Mesenchymal stem cell (in vitro differentiated cells and primary cell): ENCODE data around the gene SRPK3.
"Not testable (repeated sequence)": the region's sequence is repeated elsewhere in the genome, so short reads cannot be mapped to it uniquely, and the experiment has no call there.

Experiments
- DNase-seq: peaks from one replicate; pipeline ENCODE4 v3.0.0-alpha.2; 2013
- H2AFZ ChIP-seq: one replicate; pipeline ENCODE4 v1.6.1; 2013; ENCODE audit warnings: low read depth, mild to moderate bottlenecking, control low read depth, inconsistent platforms, low read length, moderate library complexity
- H2AK5ac ChIP-seq: 2 replicates; pipeline ENCODE4 v1.6.1; 2013; ENCODE audit warnings: low read length, moderate library complexity, mild to moderate bottlenecking, inconsistent platforms; ENCODE audit not compliant: severe bottlenecking
- H2BK120ac ChIP-seq: one replicate; pipeline ENCODE4 v1.6.1; 2013; ENCODE audit warnings: low read depth, mild to moderate bottlenecking, inconsistent platforms, low read length, moderate library complexity
- H2BK12ac ChIP-seq, 2 experiments: one replicate each; pipeline ENCODE4 v1.6.1; 2013; ENCODE audit warnings: inconsistent platforms in 2 of 2, low read length in 2 of 2, mild to moderate bottlenecking in 2 of 2, moderate library complexity in 2 of 2, control low read depth in 1 of 2
- H2BK15ac ChIP-seq: one replicate; pipeline ENCODE4 v1.6.1; 2013; ENCODE audit warnings: mild to moderate bottlenecking, low read depth, inconsistent platforms; ENCODE audit not compliant: poor library complexity, severe bottlenecking
- H2BK5ac ChIP-seq: 2 replicates; pipeline ENCODE4 v1.6.1; 2013; ENCODE audit warnings: low read depth, mild to moderate bottlenecking, low read length, control low read depth, inconsistent platforms; ENCODE audit not compliant: poor library complexity, severe bottlenecking
- H3K14ac ChIP-seq, 2 experiments: one replicate each; pipeline ENCODE4 v1.6.1; 2013; ENCODE audit warnings: inconsistent platforms in 2 of 2, low read length in 2 of 2, control low read depth in 1 of 2, mild to moderate bottlenecking in 1 of 2, moderate library complexity in 1 of 2
- H3K18ac ChIP-seq, 2 experiments: one replicate each; pipeline ENCODE4 v1.6.1; 2013; ENCODE audit warnings: inconsistent platforms in 2 of 2, low read length in 2 of 2, control low read depth in 1 of 2, low read depth in 1 of 2, mild to moderate bottlenecking in 1 of 2
- H3K23ac ChIP-seq, 2 experiments: one replicate each; pipeline ENCODE4 v1.6.1; 2013; ENCODE audit warnings: inconsistent platforms in 2 of 2, low read length in 2 of 2, mild to moderate bottlenecking in 2 of 2, moderate library complexity in 2 of 2, control low read depth in 1 of 2
- H3K27ac ChIP-seq: 2 replicates; pipeline ENCODE4 v1.5.1; 2013; ENCODE audit warnings: mild to moderate bottlenecking, moderate library complexity, low read length, control low read depth, inconsistent platforms; ENCODE audit not compliant: poor library complexity, severe bottlenecking
- H3K27me3 ChIP-seq, 2 experiments: 2 replicates each; pipeline versions ENCODE4 v1.6.1 to v1.7.0; 2013; ENCODE audit warnings: low read length in 2 of 2, mild to moderate bottlenecking in 2 of 2, moderate library complexity in 2 of 2, control low read depth in 1 of 2, inconsistent platforms in 1 of 2; ENCODE audit not compliant: control insufficient read depth in 1 of 2, insufficient read depth in 1 of 2
- H3K36me3 ChIP-seq, 2 experiments: 2 replicates each; pipeline versions ENCODE4 v1.6.1 to v1.7.0; 2013; ENCODE audit warnings: low read length in 2 of 2, control low read depth in 1 of 2, inconsistent platforms in 1 of 2, low read depth in 1 of 2, mild to moderate bottlenecking in 1 of 2; ENCODE audit not compliant: insufficient read depth in 2 of 2, control insufficient read depth in 1 of 2
- H3K4ac ChIP-seq, 2 experiments: one replicate each; pipeline ENCODE4 v1.6.1; 2013; ENCODE audit warnings: inconsistent platforms in 2 of 2, low read length in 2 of 2, mild to moderate bottlenecking in 2 of 2, moderate library complexity in 2 of 2, control low read depth in 1 of 2, low read depth in 1 of 2
- H3K4me1 ChIP-seq: 2 replicates; pipeline ENCODE4 v1.6.1; 2013; ENCODE audit warnings: low read depth, low read length, control low read depth; ENCODE audit not compliant: control insufficient read depth, insufficient read depth
- H3K4me2 ChIP-seq: 2 replicates; pipeline ENCODE4 v1.6.1; 2013; ENCODE audit warnings: low read length, mild to moderate bottlenecking, inconsistent platforms; ENCODE audit not compliant: poor library complexity, severe bottlenecking
- H3K4me3 ChIP-seq, 2 experiments: 2 replicates each; pipeline versions ENCODE4 v1.5.1 to v1.7.0; 2013; ENCODE audit warnings: low read length in 2 of 2, mild to moderate bottlenecking in 2 of 2, control low read depth in 1 of 2, low read depth in 1 of 2; ENCODE audit not compliant: insufficient read depth in 1 of 2
- H3K79me1 ChIP-seq: replicated peaks from 2 replicates; pipeline ENCODE4 v1.6.1; 2013; ENCODE audit warnings: mild to moderate bottlenecking, control low read depth, low read length, inconsistent platforms; ENCODE audit not compliant: poor library complexity, severe bottlenecking
- H3K9ac ChIP-seq: 2 replicates; pipeline ENCODE4 v1.7.0; 2013; ENCODE audit warnings: mild to moderate bottlenecking, low read length, moderate library complexity
- H3K9me3 ChIP-seq: 2 replicates; pipeline ENCODE4 v1.7.0; 2013; ENCODE audit warnings: mild to moderate bottlenecking, low read length; ENCODE audit not compliant: control insufficient read depth
- H4K8ac ChIP-seq: one replicate; pipeline ENCODE4 v1.6.1; 2013; ENCODE audit warnings: inconsistent platforms, mild to moderate bottlenecking, low read length, moderate library complexity
- H4K91ac ChIP-seq: one replicate; pipeline ENCODE4 v1.6.1; 2013; ENCODE audit warnings: mild to moderate bottlenecking, low read length, inconsistent platforms
- WGBS: methylation state at CpG from one replicate; pipeline ENCODE4 v1.1.7; 2013; ENCODE audit warnings: mixed read lengths; 5-methylcytosine and 5-hydroxymethylcytosine counted together

The SRPK3 gene

GRCh38 chrX:153746991-153747390 is 33.9 kb upstream of the SRPK3 start:
- not testable (repeated sequence) for H2BK120ac ChIP-seq, H3K9me3 ChIP-seq, H3K79me1 ChIP-seq, H4K8ac ChIP-seq, H3K4me3 ChIP-seq, H2AFZ ChIP-seq, H2BK15ac ChIP-seq, DNase-seq, H3K4me1 ChIP-seq, H2BK12ac ChIP-seq, H3K14ac ChIP-seq, H3K4ac ChIP-seq, H3K23ac ChIP-seq, H4K91ac ChIP-seq, H3K9ac ChIP-seq, H3K18ac ChIP-seq, H3K36me3 ChIP-seq, H2AK5ac ChIP-seq, H3K4me2 ChIP-seq, H2BK5ac ChIP-seq, H3K27ac ChIP-seq
- H3K27me3 ChIP-seq = peaks cover 0 to 16% of the 10 kb centered on the region in 2 experiments
- WGBS = 90% methylated on average over 2 of the region's 6 CpGs

DNA sequence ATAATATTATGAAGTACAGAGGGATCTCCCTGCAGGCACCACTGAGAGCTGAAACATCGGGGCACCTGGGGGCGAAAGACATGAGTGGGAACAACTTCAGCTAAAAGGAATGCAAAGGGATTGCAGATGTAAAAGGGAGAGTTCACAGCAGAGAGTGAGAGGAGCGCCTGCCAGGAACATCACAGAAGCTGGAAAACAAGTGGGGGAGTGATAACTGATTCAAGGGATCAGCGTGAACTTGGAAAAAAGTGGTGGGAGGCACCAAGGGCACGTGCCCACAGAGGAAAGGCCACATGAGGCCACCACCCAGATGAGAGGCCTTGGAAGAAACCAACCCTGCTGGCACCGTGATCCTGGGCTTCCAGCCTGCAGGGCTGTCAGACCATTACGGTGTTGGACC is 31.8 kb upstream of the SRPK3 start:
- not testable (repeated sequence) for H3K4me1 ChIP-seq, H3K23ac ChIP-seq, H3K9ac ChIP-seq, H2AFZ ChIP-seq, H4K8ac ChIP-seq, H3K9me3 ChIP-seq, H3K4me2 ChIP-seq, DNase-seq, H3K36me3 ChIP-seq, H2BK12ac ChIP-seq, H3K79me1 ChIP-seq, H2BK5ac ChIP-seq, H4K91ac ChIP-seq, H2BK15ac ChIP-seq, H3K14ac ChIP-seq, H2AK5ac ChIP-seq, H3K18ac ChIP-seq, H3K4ac ChIP-seq, H3K27ac ChIP-seq, H2BK120ac ChIP-seq, H3K4me3 ChIP-seq
- H3K27me3 ChIP-seq = peaks cover 0 to 17% of the 10 kb centered on the region in 2 experiments
- 91% methylated on average over 7 of the region's 7 CpGs for WGBS

GRCh38 chrX:153750127-153750774 is 30.6 kb upstream of the SRPK3 start:
- DNase-seq = no peak
- Histone ChIP-seq H3K14ac (no peak overlapping the region), H3K9me3 (peaks cover 6% of the 10 kb centered on the region), H2AK5ac (no peak overlapping the region), H2BK120ac (no peak overlapping the region), H3K4me1 (no peaks in the 10 kb centered on the region), H2AFZ (no peak overlapping the region), H4K91ac (no peak overlapping the region), H4K8ac (no peak overlapping the region), H3K4me3 (no peak overlapping the region), H2BK15ac (no peak overlapping the region), H3K79me1 (no peaks in the 10 kb centered on the region), H2BK12ac (no peak overlapping the region), H3K9ac (no peak overlapping the region), H3K23ac (no peak overlapping the region), H2BK5ac (no peak overlapping the region), H3K4ac (no peak overlapping the region), H3K18ac (no peak overlapping the region), H3K27ac (no peak overlapping the region), H3K4me2 (no peak overlapping the region), H3K36me3 (no peaks in the 10 kb centered on the region), H3K27me3 (peaks cover 0 to 21% of the 10 kb centered on the region in 2 experiments)
- 87% methylated on average over 11 of the region's 12 CpGs for WGBS

DNA sequence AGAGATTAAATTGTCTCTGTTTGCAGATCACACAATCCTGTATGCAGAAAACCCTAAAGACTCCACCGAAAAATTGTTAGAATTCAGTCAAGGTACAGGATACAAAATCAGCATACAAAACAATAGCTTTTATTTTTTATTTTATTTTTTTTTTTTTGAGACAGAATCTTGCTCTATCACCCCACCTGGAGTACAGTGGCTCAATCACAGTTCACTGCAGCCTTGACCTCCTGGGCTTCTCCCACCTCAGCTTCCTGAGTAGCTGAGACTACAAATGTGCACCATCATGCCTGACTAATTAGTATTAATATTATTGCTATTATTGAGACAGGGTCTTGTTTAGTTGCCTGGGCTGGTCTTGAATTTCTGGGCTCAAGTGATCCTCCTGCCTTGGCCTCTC is 25.7 kb upstream of the SRPK3 start:
- no peak overlapping the region for H2BK5ac ChIP-seq
- H3K14ac ChIP-seq = no peak overlapping the region
- WGBS = no CpG with 5 or more reads among the region's 1 CpG
- H2BK15ac ChIP-seq = no peak overlapping the region
- H3K79me1 ChIP-seq = no peaks in the 10 kb centered on the region
- no peak overlapping the region for H3K18ac ChIP-seq
- H3K36me3 ChIP-seq = peaks cover 0 to 6% of the 10 kb centered on the region in 2 experiments
- peaks cover 0 to 13% of the 10 kb centered on the region in 2 experiments for H3K27me3 ChIP-seq
- H3K9me3 ChIP-seq = peaks cover 25% of the 10 kb centered on the region
- H2AFZ ChIP-seq = no peak overlapping the region
- H2BK12ac ChIP-seq = no peak overlapping the region
- H3K4me1 ChIP-seq = no peaks in the 10 kb centered on the region
- H3K4ac ChIP-seq = no peak overlapping the region
- DNase-seq = no peak
- H2AK5ac ChIP-seq = no peak overlapping the region
- no peak overlapping the region for H3K27ac ChIP-seq
- H3K4me3 ChIP-seq = no peak overlapping the region
- H4K8ac ChIP-seq = no peak overlapping the region
- no peak overlapping the region for H3K23ac ChIP-seq
- no peak overlapping the region for H3K4me2 ChIP-seq
- no peak overlapping the region for H3K9ac ChIP-seq
- no peak overlapping the region for H4K91ac ChIP-seq
- H2BK120ac ChIP-seq = no peak overlapping the region
